ENCODE data around the gene CRBN.

CRBN gene

DNA sequence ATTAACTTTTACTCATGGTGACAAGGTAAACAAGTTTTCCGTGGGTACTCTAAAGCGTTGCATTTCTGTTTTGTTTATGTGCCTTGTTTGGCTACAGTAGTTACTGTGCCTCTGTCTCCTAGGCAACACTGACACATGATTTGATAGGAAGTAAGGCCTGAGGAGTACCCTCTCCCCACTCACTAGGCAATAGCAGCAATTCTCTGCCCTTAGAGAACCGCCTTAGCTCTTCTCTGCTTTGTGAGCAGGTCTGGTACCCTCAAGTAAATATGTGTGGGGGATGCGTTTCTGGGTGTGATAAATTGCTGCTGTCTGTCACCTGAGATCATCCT lies 69.2 kb downstream of the CRBN start, which contains the start of gene IL5RA:
Gene IL5RA, minus strand, starts transcription at position 76 of the 332 bp plus-strand sequence. CDS start 5,390 bp downstream, outside the sequence.
- DNase-seq (ENCODE audit: low spot score) = no peak

DNA sequence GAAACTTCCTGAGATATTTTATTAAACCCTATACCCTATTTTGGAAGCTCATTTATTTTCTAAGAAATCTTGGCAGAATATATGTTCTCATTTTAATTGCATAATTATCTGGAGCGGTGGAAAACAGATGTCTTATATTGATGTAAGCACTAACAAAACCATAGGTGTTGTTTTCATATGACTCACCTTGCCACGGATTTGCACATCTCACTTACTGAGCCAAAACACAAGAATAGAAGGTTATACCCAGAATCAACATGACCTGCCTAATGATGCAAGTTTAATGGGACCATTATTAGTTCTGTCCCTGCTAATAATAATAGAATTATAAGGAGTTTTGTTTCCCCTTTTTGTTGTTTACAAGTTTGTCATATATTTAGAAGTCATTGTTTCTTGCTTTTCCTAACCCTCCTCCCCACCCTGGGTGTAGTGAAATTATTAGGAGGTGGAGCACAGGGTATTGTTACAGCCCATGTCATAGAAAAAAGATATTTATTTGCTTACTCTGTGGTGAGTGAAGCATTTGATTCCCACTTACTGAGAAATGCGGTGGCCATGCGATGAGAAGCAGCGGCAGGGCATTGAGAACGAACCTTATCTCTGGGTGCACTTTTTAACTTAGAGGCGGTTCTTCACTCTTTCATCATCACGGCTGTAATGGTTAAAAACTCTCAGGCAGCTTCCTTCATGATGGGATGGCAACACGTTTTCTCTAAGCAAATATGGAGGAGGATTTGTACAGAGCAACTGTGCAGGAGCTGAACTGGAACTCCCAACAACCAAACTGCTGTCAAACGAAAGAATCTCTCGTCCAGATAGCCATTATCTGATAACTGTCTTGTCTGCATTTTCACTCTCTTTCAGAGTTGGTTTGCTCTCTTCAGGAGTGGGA lies 69.8 kb downstream of the CRBN start:
- DNase-seq (ENCODE audit: low spot score) = no peak

DNA sequence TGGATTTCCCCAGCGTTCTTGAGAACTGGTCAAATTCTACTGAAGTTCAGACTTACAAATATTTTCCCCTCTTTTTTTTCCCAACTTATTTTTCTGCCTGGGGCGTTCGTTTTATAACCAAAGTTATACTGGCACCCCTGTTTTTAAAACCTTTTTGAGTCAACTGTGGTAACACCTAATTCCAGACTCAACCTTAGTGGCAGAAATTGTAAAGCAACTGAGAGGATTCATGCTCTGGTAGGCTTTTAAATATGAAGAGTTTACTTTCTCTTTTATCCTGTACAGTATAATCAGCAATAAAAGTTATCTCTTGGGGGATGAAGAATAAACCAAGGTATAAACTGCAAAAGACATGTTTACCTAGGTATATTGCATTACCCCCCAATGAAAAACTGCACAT lies 71.6 kb downstream of the CRBN start:
- no peak for DNase-seq (ENCODE audit: low spot score)

DNA sequence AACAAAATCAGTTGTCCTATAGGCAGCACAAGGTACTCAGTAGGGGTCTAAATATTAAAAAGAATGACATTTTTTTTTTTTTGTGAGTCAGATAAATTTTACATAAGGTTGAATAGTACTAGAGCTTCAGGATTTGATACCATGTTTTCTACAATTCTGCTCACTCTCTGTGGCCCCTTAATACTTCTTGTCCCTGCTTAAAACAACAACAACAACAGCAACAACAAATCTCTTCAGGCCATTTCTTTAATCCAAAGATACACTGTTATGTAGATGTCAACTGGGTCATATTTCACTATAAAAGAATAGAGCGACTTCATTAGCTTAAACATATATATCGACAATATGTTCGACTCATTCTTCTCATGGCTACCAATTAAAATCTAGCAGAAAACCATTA lies 72.3 kb downstream of the CRBN start:
- DNase-seq (ENCODE audit: low spot score) = no peak

DNA sequence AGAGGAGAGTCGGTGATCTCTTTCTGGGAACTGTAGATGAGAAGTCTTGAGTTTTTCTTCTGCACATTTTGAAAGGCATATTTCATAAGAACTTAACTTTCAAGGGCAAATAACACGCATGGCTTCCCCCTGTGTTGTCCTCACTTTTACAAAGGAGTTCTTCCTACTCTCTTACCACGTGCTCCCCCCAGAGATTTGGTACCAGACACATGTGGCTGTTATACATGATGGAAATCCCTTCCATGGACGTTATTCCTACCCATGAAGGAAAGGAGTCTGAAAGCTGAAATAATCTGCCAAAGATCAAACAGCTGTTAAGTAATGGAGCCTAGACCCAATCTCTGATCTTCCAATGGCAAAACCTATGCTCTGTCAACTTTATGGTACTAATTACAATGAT lies 73.7 kb downstream of the CRBN start:
- no peak for DNase-seq (ENCODE audit: low spot score)

DNA sequence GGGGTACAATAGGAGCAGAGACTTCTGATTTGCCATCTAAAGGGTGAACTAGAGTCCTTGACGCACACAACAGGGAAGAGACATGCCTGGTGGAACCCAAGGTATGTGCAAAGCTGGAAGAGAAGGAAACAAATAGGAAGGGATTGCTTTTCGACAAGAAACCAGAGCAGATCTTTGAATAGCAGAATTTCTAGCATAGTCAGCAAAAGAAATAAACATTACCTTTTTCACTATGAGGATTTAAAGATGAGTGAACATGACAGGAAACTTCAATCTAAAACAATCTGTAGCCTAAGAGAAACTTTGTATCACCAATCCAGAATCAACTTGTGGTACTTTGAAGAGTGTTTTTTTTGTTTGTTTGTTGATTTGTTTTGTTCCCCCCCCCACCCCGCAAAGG lies 74.2 kb downstream of the CRBN start:
- DNase-seq (ENCODE audit: low spot score) = no peak

DNA sequence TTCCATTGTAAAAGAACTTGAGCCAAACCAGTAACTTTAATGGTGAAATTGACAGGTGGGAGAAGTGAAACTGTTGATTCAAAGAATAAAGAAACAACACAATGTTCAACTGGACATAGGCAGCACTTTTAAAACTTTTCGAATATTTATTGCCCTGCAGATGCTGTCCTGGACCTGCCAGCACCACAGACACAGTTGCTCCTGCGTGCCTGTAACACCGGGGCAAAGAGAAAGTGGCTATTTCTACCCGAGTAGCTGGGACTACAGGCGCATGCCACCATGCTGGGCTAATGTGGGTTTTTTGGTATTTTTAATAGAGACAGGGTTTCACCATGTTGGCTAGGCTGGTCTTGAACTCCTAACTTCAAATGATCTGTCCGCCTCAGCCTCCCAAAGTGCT lies 76.7 kb downstream of the CRBN start:
- no peak for DNase-seq (ENCODE audit: low spot score)

DNA sequence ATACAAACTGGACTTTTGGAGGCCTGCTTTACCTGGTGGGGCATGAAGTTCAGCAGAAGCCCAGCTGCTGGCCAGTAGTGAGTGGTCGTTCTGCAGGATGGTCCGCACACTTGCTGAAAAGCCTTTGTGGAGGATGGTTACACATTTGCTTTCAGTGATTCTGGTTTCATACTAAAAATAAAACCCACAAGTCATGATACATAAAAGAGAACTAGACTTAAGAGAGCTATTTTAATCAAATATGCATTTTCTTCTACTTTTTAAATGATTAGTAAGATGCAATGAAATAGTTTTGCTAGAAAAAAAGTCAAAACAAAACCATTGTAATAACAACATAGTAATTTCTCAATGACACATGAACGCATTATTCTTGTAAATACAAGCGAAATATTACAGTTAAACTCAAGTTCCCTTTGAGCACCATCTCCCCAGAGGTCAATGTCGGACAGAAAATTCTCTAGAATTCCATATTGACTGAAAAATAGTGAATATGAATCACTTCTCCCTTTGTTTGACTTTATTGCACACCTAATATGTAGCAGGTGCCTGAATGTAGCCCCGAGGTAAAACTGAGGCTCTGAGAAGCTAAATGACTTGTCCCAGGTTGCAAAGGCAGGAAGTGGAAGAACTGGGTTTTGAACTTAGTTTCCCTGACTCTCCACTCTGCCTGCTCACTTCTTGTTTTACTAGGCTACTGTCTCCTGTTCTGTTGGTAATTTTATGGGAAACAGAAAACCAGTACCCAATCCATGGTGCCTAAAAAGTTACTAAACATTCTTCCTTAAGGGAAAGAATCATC lies 77.6 kb downstream of the CRBN start:
- no peak for DNase-seq (ENCODE audit: low spot score)

Data from ecto neural progenitor cell (in vitro differentiated cells).